Measurements from ENCODE around the gene NLRC4.
"Not testable (repeated sequence)": the region's sequence is repeated elsewhere in the genome, so short reads cannot be mapped to it uniquely, and the experiment has no call there.

DNA sequence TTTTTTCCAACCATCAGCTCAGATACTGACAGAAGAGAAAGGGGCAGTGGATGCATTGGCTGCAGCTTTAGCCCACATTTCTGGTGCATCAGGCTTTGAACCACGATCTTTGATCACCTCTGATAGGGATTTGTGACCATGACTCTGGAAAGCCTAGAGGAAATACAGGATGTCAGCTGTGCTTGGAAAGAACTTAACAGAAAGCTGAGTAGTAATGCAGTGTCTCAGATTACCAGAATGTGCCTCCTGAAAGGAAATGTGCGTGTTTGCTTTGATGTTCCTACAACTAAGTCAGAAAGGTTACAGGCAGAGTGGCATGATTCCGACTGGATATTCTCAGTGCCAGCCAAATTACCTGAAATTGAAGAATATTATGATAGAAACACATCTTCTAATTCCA, 61.3 kb downstream of the NLRC4 start:
- TF ChIP-seq, protein P1, sequence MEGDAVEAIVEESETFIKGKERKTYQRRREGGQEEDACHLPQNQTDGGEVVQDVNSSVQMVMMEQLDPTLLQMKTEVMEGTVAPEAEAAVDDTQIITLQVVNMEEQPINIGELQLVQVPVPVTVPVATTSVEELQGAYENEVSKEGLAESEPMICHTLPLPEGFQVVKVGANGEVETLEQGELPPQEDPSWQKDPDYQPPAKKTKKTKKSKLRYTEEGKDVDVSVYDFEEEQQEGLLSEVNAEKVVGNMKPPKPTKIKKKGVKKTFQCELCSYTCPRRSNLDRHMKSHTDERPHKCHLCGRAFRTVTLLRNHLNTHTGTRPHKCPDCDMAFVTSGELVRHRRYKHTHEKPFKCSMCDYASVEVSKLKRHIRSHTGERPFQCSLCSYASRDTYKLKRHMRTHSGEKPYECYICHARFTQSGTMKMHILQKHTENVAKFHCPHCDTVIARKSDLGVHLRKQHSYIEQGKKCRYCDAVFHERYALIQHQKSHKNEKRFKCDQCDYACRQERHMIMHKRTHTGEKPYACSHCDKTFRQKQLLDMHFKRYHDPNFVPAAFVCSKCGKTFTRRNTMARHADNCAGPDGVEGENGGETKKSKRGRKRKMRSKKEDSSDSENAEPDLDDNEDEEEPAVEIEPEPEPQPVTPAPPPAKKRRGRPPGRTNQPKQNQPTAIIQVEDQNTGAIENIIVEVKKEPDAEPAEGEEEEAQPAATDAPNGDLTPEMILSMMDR (IDR thresholded peaks at IDR 0.05) = not testable (repeated sequence)
- TF ChIP-seq EZH2, EZH2phosphoT487 (IDR thresholded peaks at IDR 0.05): not testable (repeated sequence)
